DND-41 (cell line): ENCODE data around the gene TRIM72.

ENCODE experiments used
- ATAC-seq: fragments of 200-7000 bp; cut with Tn5 transposase; 3 replicates; pipeline ENCODE4 v1.9.1; 2021; ENCODE audit warnings: low read depth; ENCODE audit not compliant: insufficient read depth
- DNase-seq: peaks from one replicate; pipeline ENCODE4 v3.0.0-alpha.2; 2020
- H2AFZ ChIP-seq: 2 replicates; pipeline ENCODE4 v1.6.0; 2012; ENCODE audit warnings: low read depth, low read length
- H3K27ac ChIP-seq: 2 replicates; pipeline ENCODE4 v1.5.1; 2012; ENCODE audit warnings: low read length, inconsistent platforms
- H3K27me3 ChIP-seq: fragments of 200-600 bp; sonication (generic); 2 replicates; pipeline ENCODE4 v1.6.0; 2012; ENCODE audit warnings: low read length, mild to moderate bottlenecking, inconsistent platforms; ENCODE audit not compliant: insufficient read depth, poor library complexity
- H3K36me3 ChIP-seq: 2 replicates; pipeline ENCODE4 v1.5.1; 2012; ENCODE audit warnings: low read length, inconsistent platforms; ENCODE audit not compliant: insufficient read depth
- H3K4me1 ChIP-seq: 2 replicates; pipeline ENCODE4 v1.5.1; 2012; ENCODE audit warnings: mild to moderate bottlenecking, low read length; ENCODE audit not compliant: insufficient read depth
- H3K4me2 ChIP-seq: 2 replicates; pipeline ENCODE4 v1.6.0; 2012; ENCODE audit warnings: mild to moderate bottlenecking, moderate library complexity, low read length, inconsistent platforms; ENCODE audit not compliant: insufficient read depth
- H3K4me3 ChIP-seq, 2 experiments: fragments of 200-600 bp in 1 of 2; shearing (Covaris generic) in 1 of 2; 2 replicates each; pipeline ENCODE4 v1.5.1; 2012 to 2016; ENCODE audit warnings: inconsistent platforms in 2 of 2, low read length in 2 of 2, mild to moderate bottlenecking in 2 of 2, low read depth in 1 of 2, moderate library complexity in 1 of 2
- H3K79me2 ChIP-seq: 2 replicates; pipeline ENCODE4 v1.6.0; 2012; ENCODE audit warnings: low read length, inconsistent platforms; ENCODE audit not compliant: insufficient read depth
- H3K9ac ChIP-seq: 2 replicates; pipeline ENCODE4 v1.6.0; 2012; ENCODE audit warnings: low read depth, mild to moderate bottlenecking, inconsistent platforms, low read length, moderate library complexity
- H3K9me3 ChIP-seq: 2 replicates; pipeline ENCODE4 v1.5.1; 2012; ENCODE audit warnings: low read length, moderate library complexity, mild to moderate bottlenecking, inconsistent platforms; ENCODE audit not compliant: insufficient read depth, severe bottlenecking
- H4K20me1 ChIP-seq: 2 replicates; pipeline ENCODE4 v1.6.0; 2012; ENCODE audit warnings: low read length; ENCODE audit not compliant: insufficient read depth
- EZH2 ChIP-seq: IDR thresholded peaks from 3 replicates; pipeline ENCODE4 v1.6.1; 2012; ENCODE audit warnings: borderline replicate concordance, low read depth, mild to moderate bottlenecking, moderate library complexity, low read length, inconsistent platforms; ENCODE audit not compliant: severe bottlenecking
- TF ChIP-seq, protein P1 (sequence below): IDR thresholded peaks from 2 replicates; pipeline ENCODE4 v1.5.1; 2012; ENCODE audit warnings: borderline replicate concordance, low read length, moderate library complexity, mild to moderate bottlenecking; ENCODE audit not compliant: poor library complexity, severe bottlenecking; ENCODE audit errors: extremely low read depth

The TRIM72 gene

DNA sequence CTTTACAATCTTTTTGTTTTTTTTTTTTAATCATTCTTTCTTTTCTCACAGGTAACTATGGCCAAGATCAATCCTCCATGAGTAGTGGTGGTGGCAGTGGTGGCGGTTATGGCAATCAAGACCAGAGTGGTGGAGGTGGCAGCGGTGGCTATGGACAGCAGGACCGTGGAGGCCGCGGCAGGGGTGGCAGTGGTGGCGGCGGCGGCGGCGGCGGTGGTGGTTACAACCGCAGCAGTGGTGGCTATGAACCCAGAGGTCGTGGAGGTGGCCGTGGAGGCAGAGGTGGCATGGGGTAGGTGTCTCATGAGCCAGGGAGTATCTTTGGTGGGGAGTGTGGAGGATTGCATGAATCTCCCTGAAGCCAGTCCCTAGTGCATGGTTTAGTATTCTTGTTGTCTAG lies 29.0 kb upstream of the TRIM72 start:
- H3K79me2 ChIP-seq, result peaks cover 98% of the 10 kb centered on the region
- no peak overlapping the region for H3K27ac ChIP-seq
- H4K20me1 ChIP-seq, result peaks cover 92% of the 10 kb centered on the region
- peaks cover 43% of the 10 kb centered on the region for H3K4me1 ChIP-seq
- H2AFZ ChIP-seq, result no peak overlapping the region
- no peaks in the 10 kb centered on the region for H3K27me3 ChIP-seq
- TF ChIP-seq EZH2, result no peak
- no peak overlapping the region for H3K4me3 ChIP-seq
- no peak for ATAC-seq
- peaks cover 92% of the 10 kb centered on the region for H3K36me3 ChIP-seq
- DNase-seq, result no peak
- no peaks in the 10 kb centered on the region for H3K9me3 ChIP-seq
- peak overlapping the region; percentile 37; the same call in 1 of the 2 replicates for H3K4me2 ChIP-seq
- H3K9ac ChIP-seq, result no peak overlapping the region

DNA sequence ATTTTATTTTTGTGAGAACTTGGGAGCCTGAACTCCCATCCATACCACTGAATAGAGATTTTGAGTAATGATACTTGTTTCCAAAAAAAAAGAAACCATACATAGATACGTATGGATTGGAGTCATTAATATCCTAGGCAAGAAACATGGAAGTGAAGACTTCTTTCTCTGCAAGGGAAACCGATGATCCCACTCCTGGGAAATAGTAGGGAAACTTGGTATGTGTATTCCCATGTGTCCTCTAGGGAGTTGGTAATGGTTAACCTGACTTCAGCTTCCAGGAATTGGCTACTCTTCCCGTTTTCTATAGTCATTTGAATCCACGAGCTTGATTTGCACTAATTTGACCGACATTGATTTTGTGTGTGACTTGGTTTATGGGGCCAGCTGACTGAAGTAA lies 28.6 kb upstream of the TRIM72 start:
- Histone ChIP-seq H3K9ac (no peak overlapping the region), H4K20me1 (peaks cover 97% of the 10 kb centered on the region), H3K4me3 (no peak overlapping the region), H3K27me3 (no peaks in the 10 kb centered on the region), H3K4me1 (peaks cover 43% of the 10 kb centered on the region), H3K36me3 (peaks cover 96% of the 10 kb centered on the region), H3K9me3 (no peaks in the 10 kb centered on the region), H3K79me2 (peaks cover 99% of the 10 kb centered on the region), H2AFZ (no peak overlapping the region), H3K27ac (no peak overlapping the region), H3K4me2 (peak overlapping the region; percentile 37; the same call in 1 of the 2 replicates)
- TF ChIP-seq, protein P1, sequence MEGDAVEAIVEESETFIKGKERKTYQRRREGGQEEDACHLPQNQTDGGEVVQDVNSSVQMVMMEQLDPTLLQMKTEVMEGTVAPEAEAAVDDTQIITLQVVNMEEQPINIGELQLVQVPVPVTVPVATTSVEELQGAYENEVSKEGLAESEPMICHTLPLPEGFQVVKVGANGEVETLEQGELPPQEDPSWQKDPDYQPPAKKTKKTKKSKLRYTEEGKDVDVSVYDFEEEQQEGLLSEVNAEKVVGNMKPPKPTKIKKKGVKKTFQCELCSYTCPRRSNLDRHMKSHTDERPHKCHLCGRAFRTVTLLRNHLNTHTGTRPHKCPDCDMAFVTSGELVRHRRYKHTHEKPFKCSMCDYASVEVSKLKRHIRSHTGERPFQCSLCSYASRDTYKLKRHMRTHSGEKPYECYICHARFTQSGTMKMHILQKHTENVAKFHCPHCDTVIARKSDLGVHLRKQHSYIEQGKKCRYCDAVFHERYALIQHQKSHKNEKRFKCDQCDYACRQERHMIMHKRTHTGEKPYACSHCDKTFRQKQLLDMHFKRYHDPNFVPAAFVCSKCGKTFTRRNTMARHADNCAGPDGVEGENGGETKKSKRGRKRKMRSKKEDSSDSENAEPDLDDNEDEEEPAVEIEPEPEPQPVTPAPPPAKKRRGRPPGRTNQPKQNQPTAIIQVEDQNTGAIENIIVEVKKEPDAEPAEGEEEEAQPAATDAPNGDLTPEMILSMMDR, result no peak
- TF ChIP-seq EZH2, result no peak
- DNase-seq, result no peak
- no peak for ATAC-seq

DNA sequence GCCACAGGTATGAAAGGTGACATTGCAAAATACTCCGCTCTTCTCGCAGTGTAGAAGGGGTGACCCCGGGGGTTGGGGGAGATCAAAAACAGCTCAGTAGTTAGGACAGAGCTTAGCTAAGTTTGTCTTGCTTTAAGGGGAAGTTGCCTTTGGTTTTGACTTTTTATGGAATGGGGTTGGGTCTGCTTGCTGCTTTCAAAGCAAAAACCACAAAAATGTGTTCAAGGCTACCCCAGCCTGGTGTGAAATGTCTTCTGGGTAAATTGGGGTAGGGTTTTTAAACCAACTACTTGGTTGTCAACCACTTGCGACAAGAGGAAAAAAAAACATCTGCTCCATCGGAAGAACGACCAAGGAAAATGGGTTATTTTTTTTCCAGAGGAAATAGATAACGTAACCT lies 27.7 kb upstream of the TRIM72 start:
- peaks cover 97% of the 10 kb centered on the region for H3K79me2 ChIP-seq
- peaks cover 42% of the 10 kb centered on the region for H3K4me1 ChIP-seq
- ATAC-seq (no peak), DNase-seq (no peak)
- no peak overlapping the region for H3K4me3 ChIP-seq
- no peaks in the 10 kb centered on the region for H3K27me3 ChIP-seq
- H3K9me3 ChIP-seq, result no peaks in the 10 kb centered on the region
- H3K9ac ChIP-seq, result no peak overlapping the region
- no peak overlapping the region for H2AFZ ChIP-seq
- no peak for TF ChIP-seq EZH2
- TF ChIP-seq, protein P1, result no peak
- peaks cover 100% of the 10 kb centered on the region for H4K20me1 ChIP-seq
- no peak overlapping the region for H3K27ac ChIP-seq
- peaks cover 100% of the 10 kb centered on the region for H3K36me3 ChIP-seq
- peak overlapping the region; percentile 37; the same call in 1 of the 2 replicates for H3K4me2 ChIP-seq

DNA sequence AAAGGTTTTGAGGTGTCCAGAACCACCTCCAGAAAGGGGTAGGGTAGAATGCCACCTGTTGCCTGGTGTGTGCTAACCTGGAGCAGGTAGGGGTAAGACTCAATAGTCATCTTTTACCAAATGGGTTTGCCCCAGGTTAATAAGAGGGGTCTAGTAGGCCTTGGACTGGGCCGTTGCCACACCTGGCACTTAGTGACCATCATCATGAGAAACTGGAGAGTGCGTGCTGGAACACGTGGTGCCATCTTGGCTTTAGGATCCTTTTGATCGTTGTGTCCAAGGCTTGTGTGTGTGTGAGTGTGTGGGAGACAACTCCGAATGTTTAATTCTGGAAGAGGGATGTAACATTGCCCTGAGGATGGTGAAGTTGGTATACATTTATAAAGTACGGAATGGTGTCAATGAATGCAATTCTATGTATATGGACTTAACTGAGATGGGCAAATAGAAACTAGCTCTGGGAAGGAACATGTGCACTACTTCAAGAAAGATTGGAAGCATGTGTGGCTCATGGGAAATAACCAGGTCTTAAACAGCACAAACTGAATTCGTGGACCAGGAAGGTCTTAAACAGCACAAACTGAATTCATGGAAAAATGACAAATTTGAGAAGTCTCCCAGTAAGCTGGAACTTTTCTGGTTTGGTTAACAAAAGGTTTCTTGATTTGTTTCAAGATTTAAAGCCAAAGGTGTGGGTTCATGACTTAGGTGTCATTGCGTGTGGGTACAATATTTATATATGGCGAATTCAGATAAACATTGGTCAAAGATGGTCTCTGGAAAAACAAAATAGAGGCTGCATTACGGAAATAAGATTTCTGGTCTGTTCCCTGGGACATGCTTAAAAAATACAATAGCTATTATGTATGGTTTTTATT lies 26.8 kb upstream of the TRIM72 start:
- no peak for DNase-seq
- no peak overlapping the region; a peak in 1 of 4 replicates for H3K4me3 ChIP-seq
- H3K4me2 ChIP-seq, result 0 out of 2 replicates have a peak overlapping the region, but pooled peaks have one; percentile 37
- no peak for TF ChIP-seq EZH2
- TF ChIP-seq, protein P1, result no peak
- peaks cover 99% of the 10 kb centered on the region for H4K20me1 ChIP-seq
- H3K36me3 ChIP-seq, result peaks cover 100% of the 10 kb centered on the region
- no peaks in the 10 kb centered on the region for H3K27me3 ChIP-seq
- no peaks in the 10 kb centered on the region for H3K9me3 ChIP-seq
- no peak overlapping the region for H3K9ac ChIP-seq
- H2AFZ ChIP-seq, result no peak overlapping the region
- ATAC-seq, result no peak
- peaks cover 94% of the 10 kb centered on the region for H3K79me2 ChIP-seq
- H3K27ac ChIP-seq, result no peak overlapping the region
- H3K4me1 ChIP-seq, result peaks cover 32% of the 10 kb centered on the region
